ENCODE results near the gene SESN3.
"Not testable (repeated sequence)": the region's sequence is repeated elsewhere in the genome, so short reads cannot be mapped to it uniquely, and the experiment has no call there.

Gene SESN3

GRCh38 chr11:95276139-95276538, 45.1 kb upstream of the SESN3 start:
- DNase-seq: no peak
- Histone ChIP-seq H3K27ac (ENCODE audit: low read length, poor library complexity, severe bottlenecking) (no peak overlapping the region), H3K18ac (ENCODE audit: low read depth in 1 of 2, low read length in 2 of 2) (no peak overlapping the region), H3K4ac (ENCODE audit: low read depth in 1 of 2, low read length in 2 of 2) (no peak overlapping the region), H3K9ac (ENCODE audit: low read length) (no peak overlapping the region), H3K27me3 (ENCODE audit: control insufficient read depth in 1 of 2, insufficient read depth in 1 of 2, low read length in 2 of 2) (no peaks in the 10 kb centered on the region), H4K91ac (ENCODE audit: low read length) (no peak overlapping the region), H3K4me1 (ENCODE audit: control insufficient read depth, insufficient read depth, low read depth, low read length) (peaks cover 2% of the 10 kb centered on the region), H3K9me3 (ENCODE audit: control insufficient read depth, low read length) (no peaks in the 10 kb centered on the region), H3K4me3 (ENCODE audit: insufficient read depth in 1 of 2, low read depth in 1 of 2, low read length in 2 of 2) (no peak overlapping the region), H2AK5ac (ENCODE audit: low read length, severe bottlenecking) (no peak overlapping the region), H2BK5ac (ENCODE audit: low read depth, low read length, poor library complexity, severe bottlenecking) (no peak overlapping the region), H2AFZ (ENCODE audit: low read depth, low read length) (no peak overlapping the region), H3K14ac (ENCODE audit: low read length in 2 of 2) (no peak overlapping the region), H3K4me2 (ENCODE audit: low read length, poor library complexity, severe bottlenecking) (no peak overlapping the region), H3K36me3 (ENCODE audit: control insufficient read depth in 1 of 2, insufficient read depth in 2 of 2, low read depth in 1 of 2, low read length in 2 of 2) (no peaks in the 10 kb centered on the region), H3K23ac (ENCODE audit: low read length in 2 of 2) (no peak overlapping the region), H2BK12ac (ENCODE audit: low read length in 2 of 2) (no peak overlapping the region), H3K79me1 (replicated peaks; ENCODE audit: low read length, poor library complexity, severe bottlenecking) (no peaks in the 10 kb centered on the region), H4K8ac (ENCODE audit: low read length) (no peak overlapping the region), H2BK15ac (ENCODE audit: low read depth, poor library complexity, severe bottlenecking) (no peak overlapping the region), H2BK120ac (ENCODE audit: low read depth, low read length) (no peak overlapping the region)
- 73% methylated on average over 2 of the region's 4 CpGs for WGBS

GRCh38 chr11:95273618-95274017, 42.6 kb upstream of the SESN3 start:
- H2BK120ac ChIP-seq (ENCODE audit: low read depth, low read length); H3K27me3 ChIP-seq (ENCODE audit: control insufficient read depth in 1 of 2, insufficient read depth in 1 of 2, low read length in 2 of 2); H3K4ac ChIP-seq (ENCODE audit: low read depth in 1 of 2, low read length in 2 of 2); H3K36me3 ChIP-seq (ENCODE audit: control insufficient read depth in 1 of 2, insufficient read depth in 2 of 2, low read depth in 1 of 2, low read length in 2 of 2); H2BK12ac ChIP-seq (ENCODE audit: low read length in 2 of 2); H3K23ac ChIP-seq (ENCODE audit: low read length in 2 of 2); H2BK5ac ChIP-seq (ENCODE audit: low read depth, low read length, poor library complexity, severe bottlenecking); H3K9me3 ChIP-seq (ENCODE audit: control insufficient read depth, low read length); H3K4me3 ChIP-seq (ENCODE audit: insufficient read depth in 1 of 2, low read depth in 1 of 2, low read length in 2 of 2); DNase-seq; H3K4me1 ChIP-seq (ENCODE audit: control insufficient read depth, insufficient read depth, low read depth, low read length); H3K14ac ChIP-seq (ENCODE audit: low read length in 2 of 2); H3K27ac ChIP-seq (ENCODE audit: low read length, poor library complexity, severe bottlenecking); H3K18ac ChIP-seq (ENCODE audit: low read depth in 1 of 2, low read length in 2 of 2); H4K8ac ChIP-seq (ENCODE audit: low read length); H2BK15ac ChIP-seq (ENCODE audit: low read depth, poor library complexity, severe bottlenecking); H3K79me1 ChIP-seq (replicated peaks; ENCODE audit: low read length, poor library complexity, severe bottlenecking); H2AK5ac ChIP-seq (ENCODE audit: low read length, severe bottlenecking); H2AFZ ChIP-seq (ENCODE audit: low read depth, low read length); H3K9ac ChIP-seq (ENCODE audit: low read length); H3K4me2 ChIP-seq (ENCODE audit: low read length, poor library complexity, severe bottlenecking); H4K91ac ChIP-seq (ENCODE audit: low read length): not testable (repeated sequence)
- WGBS: 50% methylated on average over 2 of the region's 5 CpGs

GRCh38 chr11:95269036-95269819, 38.2 kb upstream of the SESN3 start:
- Histone ChIP-seq H3K4me1 (ENCODE audit: control insufficient read depth, insufficient read depth, low read depth, low read length) (peaks cover 3% of the 10 kb centered on the region), H2BK15ac (ENCODE audit: low read depth, poor library complexity, severe bottlenecking) (peak overlapping the region; percentile 33), H3K4ac (ENCODE audit: low read depth in 1 of 2, low read length in 2 of 2) (no peak overlapping the region), H3K9ac (ENCODE audit: low read length) (no peak overlapping the region), H2BK120ac (ENCODE audit: low read depth, low read length) (no peak overlapping the region), H3K27ac (ENCODE audit: low read length, poor library complexity, severe bottlenecking) (no peak overlapping the region), H2BK5ac (ENCODE audit: low read depth, low read length, poor library complexity, severe bottlenecking) (no peak overlapping the region), H3K79me1 (replicated peaks; ENCODE audit: low read length, poor library complexity, severe bottlenecking) (no peaks in the 10 kb centered on the region), H3K18ac (ENCODE audit: low read depth in 1 of 2, low read length in 2 of 2) (no peak overlapping the region), H3K4me3 (ENCODE audit: insufficient read depth in 1 of 2, low read depth in 1 of 2, low read length in 2 of 2) (no peak overlapping the region), H3K27me3 (ENCODE audit: control insufficient read depth in 1 of 2, insufficient read depth in 1 of 2, low read length in 2 of 2) (no peaks in the 10 kb centered on the region), H3K9me3 (ENCODE audit: control insufficient read depth, low read length) (no peaks in the 10 kb centered on the region), H4K91ac (ENCODE audit: low read length) (no peak overlapping the region), H3K14ac (ENCODE audit: low read length in 2 of 2) (no peak overlapping the region), H4K8ac (ENCODE audit: low read length) (no peak overlapping the region), H3K4me2 (ENCODE audit: low read length, poor library complexity, severe bottlenecking) (no peak overlapping the region), H2AFZ (ENCODE audit: low read depth, low read length) (no peak overlapping the region), H3K23ac (ENCODE audit: low read length in 2 of 2) (no peak overlapping the region), H2BK12ac (ENCODE audit: low read length in 2 of 2) (no peak overlapping the region), H2AK5ac (ENCODE audit: low read length, severe bottlenecking) (no peak overlapping the region), H3K36me3 (ENCODE audit: control insufficient read depth in 1 of 2, insufficient read depth in 2 of 2, low read depth in 1 of 2, low read length in 2 of 2) (no peaks in the 10 kb centered on the region)
- no peak for DNase-seq
- 77% methylated on average over 5 of the region's 5 CpGs for WGBS

- Histone ChIP-seq H3K4me1 (ENCODE audit: control insufficient read depth, insufficient read depth, low read depth, low read length) (peaks cover 3% of the 10 kb centered on the region), H2AFZ (ENCODE audit: low read depth, low read length) (no peak overlapping the region), H2BK120ac (ENCODE audit: low read depth, low read length) (no peak overlapping the region), H3K4me2 (ENCODE audit: low read length, poor library complexity, severe bottlenecking) (no peak overlapping the region), H3K27ac (ENCODE audit: low read length, poor library complexity, severe bottlenecking) (no peak overlapping the region), H3K14ac (ENCODE audit: low read length in 2 of 2) (no peak overlapping the region), H3K18ac (ENCODE audit: low read depth in 1 of 2, low read length in 2 of 2) (no peak overlapping the region), H3K9me3 (ENCODE audit: control insufficient read depth, low read length) (no peaks in the 10 kb centered on the region), H3K36me3 (ENCODE audit: control insufficient read depth in 1 of 2, insufficient read depth in 2 of 2, low read depth in 1 of 2, low read length in 2 of 2) (no peaks in the 10 kb centered on the region), H3K23ac (ENCODE audit: low read length in 2 of 2) (no peak overlapping the region), H4K8ac (ENCODE audit: low read length) (no peak overlapping the region), H3K9ac (ENCODE audit: low read length) (no peak overlapping the region), H3K4me3 (ENCODE audit: insufficient read depth in 1 of 2, low read depth in 1 of 2, low read length in 2 of 2) (no peak overlapping the region), H3K27me3 (ENCODE audit: control insufficient read depth in 1 of 2, insufficient read depth in 1 of 2, low read length in 2 of 2) (no peaks in the 10 kb centered on the region), H2BK12ac (ENCODE audit: low read length in 2 of 2) (no peak overlapping the region), H2BK5ac (ENCODE audit: low read depth, low read length, poor library complexity, severe bottlenecking) (no peak overlapping the region), H2AK5ac (ENCODE audit: low read length, severe bottlenecking) (no peak overlapping the region), H3K79me1 (replicated peaks; ENCODE audit: low read length, poor library complexity, severe bottlenecking) (no peaks in the 10 kb centered on the region), H2BK15ac (ENCODE audit: low read depth, poor library complexity, severe bottlenecking) (no peak overlapping the region), H4K91ac (ENCODE audit: low read length) (no peak overlapping the region), H3K4ac (ENCODE audit: low read depth in 1 of 2, low read length in 2 of 2) (no peak overlapping the region)
- DNase-seq: no peak
- WGBS: no CpG with 5 or more reads among the region's 1 CpG
Measured at GRCh38 chr11:95268391-95268790, 37.4 kb upstream of the SESN3 start.
